Cortex of kidney (tissue), 1 donor: ENCODE results near the gene HOTAIR.

Experiments
- DNase-seq: peaks from one replicate; lab custom pipeline; 2025; lab: John Stamatoyannopoulos, UW

HOTAIR gene

DNA sequence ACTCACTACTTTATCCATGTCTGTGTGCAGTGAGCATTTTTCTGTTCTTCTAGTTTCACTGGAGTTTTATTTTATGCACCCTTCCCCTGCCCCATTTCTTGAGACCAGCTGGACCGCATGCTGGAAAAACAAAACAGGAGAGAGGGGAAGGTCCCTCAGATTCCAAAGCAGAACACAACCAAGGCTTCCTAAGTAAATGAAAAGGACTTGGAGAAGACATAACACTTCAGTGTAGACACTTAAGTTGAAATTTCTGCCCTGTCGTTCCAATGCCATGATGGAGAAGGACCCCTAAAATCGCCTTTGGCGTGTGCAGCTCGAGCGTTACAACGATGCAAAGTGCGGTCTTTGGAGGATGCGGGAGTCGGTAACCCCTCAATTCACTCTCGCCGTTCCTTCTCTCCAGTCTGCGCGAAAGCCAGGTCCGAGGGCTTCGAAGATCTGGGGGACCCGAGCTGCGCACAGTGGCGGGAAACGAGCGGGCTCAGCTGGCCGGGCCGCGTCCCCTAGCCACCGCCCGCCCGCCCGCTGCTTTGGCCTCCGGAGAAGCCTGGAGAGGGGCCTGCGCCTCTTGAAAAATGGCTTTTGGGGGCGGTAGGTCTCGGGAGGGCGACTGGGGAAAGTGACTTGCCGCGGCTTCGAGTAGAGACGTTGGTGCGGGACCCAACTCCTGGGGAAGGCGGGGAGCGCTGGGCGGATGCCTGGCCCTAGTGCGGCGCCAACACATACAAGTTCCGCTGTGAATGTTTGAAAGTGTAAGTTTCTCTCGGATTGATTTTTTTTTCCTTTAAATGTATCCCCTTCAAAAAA is 47.3 kb downstream of the HOTAIR start:
- DNase-seq, result no peak

DNA sequence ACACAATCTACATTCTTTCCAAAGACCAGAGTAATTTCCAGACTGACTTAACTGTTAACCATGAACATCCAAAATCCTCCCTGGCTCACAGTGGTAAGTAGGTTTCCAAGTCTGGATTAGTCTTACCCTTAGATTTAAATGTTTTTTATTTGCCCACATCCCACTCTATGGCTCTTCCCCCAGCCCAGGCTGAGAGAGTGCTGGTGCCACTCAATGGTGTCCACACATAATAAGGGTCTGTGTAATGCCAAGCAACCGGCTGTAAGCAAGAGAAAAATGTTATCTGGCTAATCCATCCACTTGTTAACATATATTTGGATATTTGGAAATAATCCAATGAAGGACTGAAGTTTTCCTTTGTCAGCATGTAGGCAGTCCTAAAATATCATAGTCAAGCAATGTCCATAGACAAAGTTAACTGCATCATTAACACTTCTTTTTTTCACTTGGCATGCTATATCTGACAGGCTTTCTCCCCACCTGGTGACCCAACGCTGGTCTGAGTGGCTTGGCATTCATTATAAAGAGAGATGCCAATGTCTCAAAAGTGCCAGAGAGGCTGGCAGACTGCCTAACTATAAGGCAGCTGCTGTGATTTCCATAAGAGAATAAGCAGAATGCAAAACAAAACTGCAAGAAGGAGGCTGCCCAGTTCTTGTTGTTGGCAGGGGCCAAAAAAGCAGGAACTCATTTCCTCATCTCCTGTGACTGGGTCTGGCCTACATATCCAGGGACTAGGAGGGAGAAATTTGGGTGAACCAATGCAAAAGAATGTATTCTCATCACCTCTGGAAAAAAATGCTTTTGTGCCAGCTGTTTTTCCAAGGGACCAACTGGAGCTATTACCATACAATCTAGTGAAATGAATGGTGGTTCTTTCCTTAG is 50.0 kb downstream of the HOTAIR start:
- DNase-seq, result no peak

DNA sequence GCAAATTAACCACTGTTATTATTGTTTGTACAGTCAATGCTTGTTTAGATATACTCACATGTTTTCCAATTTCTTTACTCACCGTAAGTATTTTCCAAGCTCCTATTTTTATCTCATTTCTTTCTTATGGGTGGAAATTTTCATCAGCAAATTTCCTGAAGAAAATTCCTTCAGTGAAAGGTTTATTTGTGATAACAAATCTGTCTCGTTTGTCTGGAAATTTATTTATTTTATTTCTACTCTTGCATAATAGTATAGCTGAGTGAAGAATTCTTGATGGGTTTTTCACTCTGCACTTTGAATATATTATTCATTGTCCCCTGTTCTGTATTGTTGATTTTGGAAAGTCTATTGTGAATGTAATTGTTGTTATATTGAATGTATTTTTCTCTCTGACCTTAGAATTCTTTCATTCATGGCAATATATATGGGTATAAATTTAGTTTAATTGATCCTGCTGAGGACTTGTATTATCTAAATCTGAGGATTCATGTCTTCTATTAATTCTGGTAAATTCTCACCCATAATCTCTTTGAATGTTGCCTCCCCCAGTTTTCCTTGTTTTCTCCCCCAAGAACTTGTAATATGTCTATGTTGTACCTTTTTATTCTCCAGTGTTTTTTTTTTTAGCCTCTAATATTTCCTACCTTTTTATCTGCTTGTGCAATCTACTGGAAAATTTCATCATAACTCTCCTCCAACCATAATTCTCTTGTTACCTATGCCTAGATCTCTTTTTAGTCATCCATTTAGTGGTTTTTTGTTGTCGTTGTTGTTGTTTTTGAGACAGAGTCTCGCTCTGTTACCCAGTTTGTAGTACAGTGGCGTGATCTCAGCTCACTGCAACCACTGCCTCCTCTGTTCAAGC is 57.7 kb downstream of the HOTAIR start:
- no peak for DNase-seq
